SK-N-SH (cell line): ENCODE measurements around the gene ISY1.

Experiments
- CTCF ChIP-seq: fragments of 200-600 bp; sonication (generic); IDR thresholded peaks from 2 replicates; pipeline ENCODE4 v1.6.1; 2017; ENCODE audit warnings: antibody characterized with exemption, mild to moderate bottlenecking, moderate library complexity
- EP300 ChIP-seq, 2 experiments: IDR thresholded peaks; 2 replicates each; pipeline versions ENCODE4 v1.4.0 to v1.6.1; 2012; ENCODE audit warnings: borderline replicate concordance in 1 of 2, low read depth in 1 of 2, low read length in 1 of 2
- GABPA ChIP-seq: IDR thresholded peaks from 2 replicates; pipeline ENCODE4 v1.4.0; 2012; ENCODE audit warnings: low read depth, mild to moderate bottlenecking
- GATA2 ChIP-seq: sonication (generic); formaldehyde crosslinking; IDR thresholded peaks from 2 replicates; pipeline ENCODE4 v1.5.0; 2020; ENCODE audit warnings: mild to moderate bottlenecking, missing genetic modification reagents
- JUND ChIP-seq: IDR thresholded peaks from 2 replicates; pipeline ENCODE4 v1.4.0; 2012
- MEF2A ChIP-seq: IDR thresholded peaks from 2 replicates; pipeline ENCODE4 v1.4.0; 2012; ENCODE audit warnings: low read depth, borderline replicate concordance
- POLR2AphosphoS5 ChIP-seq: IDR thresholded peaks from 2 replicates; pipeline ENCODE4 v1.6.1; 2012; ENCODE audit warnings: low read depth, low read length
- RAD21 ChIP-seq: IDR thresholded peaks from 2 replicates; pipeline ENCODE4 v1.6.1; 2012; ENCODE audit warnings: mild to moderate bottlenecking, low read length
- RCOR1 ChIP-seq: fragments of 150-350 bp; IDR thresholded peaks from 2 replicates; pipeline ENCODE4 v1.6.1; 2017; ENCODE audit warnings: antibody characterized with exemption, low read length
- RFX5 ChIP-seq: IDR thresholded peaks from 2 replicates; pipeline ENCODE4 v1.6.1; 2012; ENCODE audit warnings: mild to moderate bottlenecking, improper control_type of control experiment, low read length
- SMC3 ChIP-seq: IDR thresholded peaks from 2 replicates; pipeline ENCODE4 v1.6.1; 2012; ENCODE audit warnings: low read depth, low read length, improper control_type of control experiment
- ZBTB33 ChIP-seq: IDR thresholded peaks from 2 replicates; pipeline ENCODE4 v1.4.0; 2012; ENCODE audit warnings: low read depth, borderline replicate concordance
- TF ChIP-seq, protein P1 (sequence below): fragments of 150-350 bp; IDR thresholded peaks from 2 replicates; pipeline ENCODE4 v1.6.1; 2017; ENCODE audit warnings: antibody characterized with exemption, low read length, low read depth, borderline replicate concordance
- TF ChIP-seq, protein P2 (sequence below): IDR thresholded peaks from 2 replicates; pipeline ENCODE4 v1.6.1; 2012; ENCODE audit warnings: mild to moderate bottlenecking, low read depth, low read length, moderate library complexity

- no peak for TF ChIP-seq GABPA
- TF ChIP-seq CTCF = no peak
- TF ChIP-seq, protein P1, sequence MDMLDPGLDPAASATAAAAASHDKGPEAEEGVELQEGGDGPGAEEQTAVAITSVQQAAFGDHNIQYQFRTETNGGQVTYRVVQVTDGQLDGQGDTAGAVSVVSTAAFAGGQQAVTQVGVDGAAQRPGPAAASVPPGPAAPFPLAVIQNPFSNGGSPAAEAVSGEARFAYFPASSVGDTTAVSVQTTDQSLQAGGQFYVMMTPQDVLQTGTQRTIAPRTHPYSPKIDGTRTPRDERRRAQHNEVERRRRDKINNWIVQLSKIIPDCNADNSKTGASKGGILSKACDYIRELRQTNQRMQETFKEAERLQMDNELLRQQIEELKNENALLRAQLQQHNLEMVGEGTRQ = no peak
- TF ChIP-seq POLR2AphosphoS5 = no peak
- no peak for TF ChIP-seq RAD21
- no peak for TF ChIP-seq EP300 (IDR thresholded peaks at IDR 0.05; ENCODE audit: borderline replicate concordance in 1 of 2, low read depth in 1 of 2, low read length in 1 of 2)
- no peak for TF ChIP-seq MEF2A
- no peak for TF ChIP-seq RCOR1
- TF ChIP-seq JUND = no peak
- no peak for TF ChIP-seq GATA2
- no peak for TF ChIP-seq ZBTB33
- TF ChIP-seq, protein P2, sequence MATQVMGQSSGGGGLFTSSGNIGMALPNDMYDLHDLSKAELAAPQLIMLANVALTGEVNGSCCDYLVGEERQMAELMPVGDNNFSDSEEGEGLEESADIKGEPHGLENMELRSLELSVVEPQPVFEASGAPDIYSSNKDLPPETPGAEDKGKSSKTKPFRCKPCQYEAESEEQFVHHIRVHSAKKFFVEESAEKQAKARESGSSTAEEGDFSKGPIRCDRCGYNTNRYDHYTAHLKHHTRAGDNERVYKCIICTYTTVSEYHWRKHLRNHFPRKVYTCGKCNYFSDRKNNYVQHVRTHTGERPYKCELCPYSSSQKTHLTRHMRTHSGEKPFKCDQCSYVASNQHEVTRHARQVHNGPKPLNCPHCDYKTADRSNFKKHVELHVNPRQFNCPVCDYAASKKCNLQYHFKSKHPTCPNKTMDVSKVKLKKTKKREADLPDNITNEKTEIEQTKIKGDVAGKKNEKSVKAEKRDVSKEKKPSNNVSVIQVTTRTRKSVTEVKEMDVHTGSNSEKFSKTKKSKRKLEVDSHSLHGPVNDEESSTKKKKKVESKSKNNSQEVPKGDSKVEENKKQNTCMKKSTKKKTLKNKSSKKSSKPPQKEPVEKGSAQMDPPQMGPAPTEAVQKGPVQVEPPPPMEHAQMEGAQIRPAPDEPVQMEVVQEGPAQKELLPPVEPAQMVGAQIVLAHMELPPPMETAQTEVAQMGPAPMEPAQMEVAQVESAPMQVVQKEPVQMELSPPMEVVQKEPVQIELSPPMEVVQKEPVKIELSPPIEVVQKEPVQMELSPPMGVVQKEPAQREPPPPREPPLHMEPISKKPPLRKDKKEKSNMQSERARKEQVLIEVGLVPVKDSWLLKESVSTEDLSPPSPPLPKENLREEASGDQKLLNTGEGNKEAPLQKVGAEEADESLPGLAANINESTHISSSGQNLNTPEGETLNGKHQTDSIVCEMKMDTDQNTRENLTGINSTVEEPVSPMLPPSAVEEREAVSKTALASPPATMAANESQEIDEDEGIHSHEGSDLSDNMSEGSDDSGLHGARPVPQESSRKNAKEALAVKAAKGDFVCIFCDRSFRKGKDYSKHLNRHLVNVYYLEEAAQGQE = no peak
- no peak for TF ChIP-seq RFX5
- no peak for TF ChIP-seq SMC3
These were observed 30.5 kb downstream of the ISY1 start for GRCh38 chr3:129130291-129130813.
